Mammary epithelial cell (primary cell): ENCODE data around the gene BLCAP.

Experiments
- EZH2 ChIP-seq: IDR thresholded peaks from 2 replicates; pipeline ENCODE4 v1.6.1; 2012; ENCODE audit warnings: low read length, inconsistent platforms, borderline replicate concordance
- TF ChIP-seq, protein P1 (sequence below), 2 donors: IDR thresholded peaks in 1 of 2; conservative IDR thresholded peaks in 1 of 2; 2 replicates each; pipeline ENCODE4 v1.5.1; 2011 to 2012; ENCODE audit warnings: inconsistent platforms in 2 of 2, low read length in 2 of 2, mild to moderate bottlenecking in 2 of 2, control low read depth in 1 of 2, low read depth in 1 of 2; ENCODE audit not compliant: insufficient read depth in 1 of 2; ENCODE audit errors: extremely low read depth in 1 of 2

DNA sequence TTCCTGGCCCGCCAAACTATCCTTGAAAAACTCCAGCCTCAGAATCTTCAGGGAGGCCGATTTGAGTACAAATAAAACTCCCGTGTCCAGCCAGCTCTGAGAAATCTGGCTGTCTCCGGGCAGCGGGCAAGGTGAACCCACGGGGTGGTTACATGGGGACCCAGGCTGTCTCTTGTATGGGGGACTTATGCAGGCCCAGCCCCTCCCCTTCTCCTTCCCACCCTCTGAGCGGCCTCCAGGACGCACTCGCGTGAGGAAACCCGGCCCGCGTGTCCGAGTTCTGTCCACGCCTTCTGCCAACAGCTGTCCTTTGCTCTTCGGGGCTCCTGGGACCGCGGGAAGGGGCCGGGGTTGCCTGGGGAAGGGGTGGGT is 36.3 kb upstream of the BLCAP start:
- TF ChIP-seq, protein P1, sequence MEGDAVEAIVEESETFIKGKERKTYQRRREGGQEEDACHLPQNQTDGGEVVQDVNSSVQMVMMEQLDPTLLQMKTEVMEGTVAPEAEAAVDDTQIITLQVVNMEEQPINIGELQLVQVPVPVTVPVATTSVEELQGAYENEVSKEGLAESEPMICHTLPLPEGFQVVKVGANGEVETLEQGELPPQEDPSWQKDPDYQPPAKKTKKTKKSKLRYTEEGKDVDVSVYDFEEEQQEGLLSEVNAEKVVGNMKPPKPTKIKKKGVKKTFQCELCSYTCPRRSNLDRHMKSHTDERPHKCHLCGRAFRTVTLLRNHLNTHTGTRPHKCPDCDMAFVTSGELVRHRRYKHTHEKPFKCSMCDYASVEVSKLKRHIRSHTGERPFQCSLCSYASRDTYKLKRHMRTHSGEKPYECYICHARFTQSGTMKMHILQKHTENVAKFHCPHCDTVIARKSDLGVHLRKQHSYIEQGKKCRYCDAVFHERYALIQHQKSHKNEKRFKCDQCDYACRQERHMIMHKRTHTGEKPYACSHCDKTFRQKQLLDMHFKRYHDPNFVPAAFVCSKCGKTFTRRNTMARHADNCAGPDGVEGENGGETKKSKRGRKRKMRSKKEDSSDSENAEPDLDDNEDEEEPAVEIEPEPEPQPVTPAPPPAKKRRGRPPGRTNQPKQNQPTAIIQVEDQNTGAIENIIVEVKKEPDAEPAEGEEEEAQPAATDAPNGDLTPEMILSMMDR (conservative IDR thresholded peaks at IDR 0.05 in 1 of 2, IDR thresholded peaks at IDR 0.05 in 1 of 2; ENCODE audit: extremely low read depth in 1 of 2, insufficient read depth in 1 of 2, low read depth in 1 of 2, low read length in 2 of 2): no peak
- TF ChIP-seq EZH2: no peak
